CD4-positive, alpha-beta T cell (primary cell): ENCODE data around the gene ABCC3. TPM values are rescaled to one million over a fixed set of nuclear protein-coding genes. Genes with fewer than 3 reads are reported as not detected.

Experiments
- ATAC-seq: fragments of 200-7000 bp; cut with Tn5 transposase; one replicate; pipeline ENCODE4 v1.10.0; 2022; ENCODE audit warnings: mild to moderate bottlenecking; ENCODE audit not compliant: poor library complexity
- CTCF ChIA-PET: fragments of 350-600 bp; sonication (Branson Sonifier 250); formaldehyde crosslinking; loops from one replicate; lab custom pipeline; 2021; ENCODE audit warnings: antibody characterized with exemption, inconsistent platforms; lab: Charles Lee
- POLR2A ChIA-PET: fragments of 350-600 bp; sonication (Branson Sonifier 250); formaldehyde crosslinking; loops from one replicate; lab custom pipeline; 2021; ENCODE audit warnings: antibody characterized with exemption, inconsistent platforms; lab: Charles Lee
- DNase-seq, 14 experiments: peaks; one replicate each; pipeline ENCODE4 v3.0.0-alpha.2; 2013 to 2020; ENCODE audit warnings: mixed read lengths in 2 of 14
- H3K27ac ChIP-seq, 2 donors: one replicate each; pipeline versions ENCODE4 v1.5.1 to v1.7.0; 2013; ENCODE audit warnings: low read length in 2 of 2, low read depth in 1 of 2, mild to moderate bottlenecking in 1 of 2
- H3K27me3 ChIP-seq, 2 experiments: 1 replicate in 1 of 2; 2 replicates in 1 of 2; pipeline versions ENCODE4 v1.6.1 to v1.7.0; 2013; ENCODE audit warnings: low read length in 2 of 2, control low read depth in 1 of 2, mild to moderate bottlenecking in 1 of 2, moderate library complexity in 1 of 2; ENCODE audit not compliant: insufficient read depth in 2 of 2, control insufficient read depth in 1 of 2
- H3K36me3 ChIP-seq: one replicate; pipeline ENCODE4 v1.6.1; 2013; ENCODE audit warnings: low read length, control low read depth; ENCODE audit not compliant: insufficient read depth
- H3K4me1 ChIP-seq: one replicate; pipeline ENCODE4 v1.6.1; 2013; ENCODE audit warnings: low read length, control low read depth; ENCODE audit not compliant: insufficient read depth
- H3K4me3 ChIP-seq: one replicate; pipeline ENCODE4 v1.5.1; 2013; ENCODE audit warnings: mild to moderate bottlenecking, low read length, moderate library complexity
- H3K9me3 ChIP-seq, 2 experiments: 1 replicate in 1 of 2; 2 replicates in 1 of 2; pipeline versions ENCODE4 v1.6.1 to v1.7.0; 2013; ENCODE audit warnings: low read length in 2 of 2, mild to moderate bottlenecking in 2 of 2, control low read depth in 1 of 2, moderate library complexity in 1 of 2; ENCODE audit not compliant: control insufficient read depth in 1 of 2, insufficient read depth in 1 of 2
- H3K27ac Mint-ChIP-seq: one replicate; pipeline ENCODE4 v1.8.0; 2020; ENCODE audit warnings: mixed read lengths
- H3K27me3 Mint-ChIP-seq: one replicate; pipeline ENCODE4 v1.8.0; 2021; ENCODE audit warnings: mixed read lengths
- H3K36me3 Mint-ChIP-seq: one replicate; pipeline ENCODE4 v1.8.0; 2021; ENCODE audit warnings: low read depth, mixed read lengths
- H3K4me1 Mint-ChIP-seq: one replicate; pipeline ENCODE4 v1.8.0; 2021; ENCODE audit warnings: low read depth, mixed read lengths
- H3K4me3 Mint-ChIP-seq: one replicate; pipeline ENCODE4 v1.8.0; 2020; ENCODE audit warnings: mild to moderate bottlenecking, mixed read lengths
- H3K9me3 Mint-ChIP-seq: one replicate; pipeline ENCODE4 v1.8.0; 2020; ENCODE audit warnings: mixed read lengths
- CTCF ChIP-seq: fragments of 200-600 bp; IDR thresholded peaks from one replicate; pipeline ENCODE4 v1.8.0; 2022; ENCODE audit warnings: antibody characterized with exemption, mild to moderate bottlenecking
- intact Hi-C, 2 experiments: fragments of 100-400 bp; cut with DNase I in 1 of 2; cut with micrococcal nuclease in 1 of 2; formaldehyde crosslinking; loops; one replicate each; pipeline versions ENCODE4 v1.15.1 to v1.9.0; 2023 to 2025; cut with DNase I, micrococcal nuclease
- total RNA-seq, 174 experiments: library from RNA in 2 of 174; stranded (reverse) in 2 of 174; gene quantifications; one replicate each; pipeline ENCODE4 v1.2.3 and lab custom pipeline; 2021 to 2026

Gene ABCC3
- total RNA-seq, 2 experiments from 2014 or later = 0.19 TPM; not detected in 1

GRCh38 chr17:50687200-50688066, 52.8 kb downstream of the ABCC3 start:
- Histone ChIP-seq H3K4me1 (no peaks in the 10 kb centered on the region), H3K36me3 (peaks cover 2% of the 10 kb centered on the region), H3K27me3 (no peaks in the 10 kb centered on the region), H3K4me3 (no peak overlapping the region), H3K27ac (no peak overlapping the region), H3K9me3 (no peaks in the 10 kb centered on the region)
- ChIA-PET POLR2A (no interaction called here), CTCF (no interaction called here)
- TF ChIP-seq CTCF = no peak
- DNase-seq (no peak), ATAC-seq (no peak)
- H3K4me1 Mint-ChIP-seq = no peaks in the 10 kb centered on the region
- no peaks in the 10 kb centered on the region for H3K9me3 Mint-ChIP-seq
- intact Hi-C loops = no loop called here
- H3K4me3 Mint-ChIP-seq = no peak overlapping the region
- no peak overlapping the region for H3K27ac Mint-ChIP-seq
- peaks cover 1% of the 10 kb centered on the region for H3K36me3 Mint-ChIP-seq
- peaks cover 3% of the 10 kb centered on the region for H3K27me3 Mint-ChIP-seq

DNA sequence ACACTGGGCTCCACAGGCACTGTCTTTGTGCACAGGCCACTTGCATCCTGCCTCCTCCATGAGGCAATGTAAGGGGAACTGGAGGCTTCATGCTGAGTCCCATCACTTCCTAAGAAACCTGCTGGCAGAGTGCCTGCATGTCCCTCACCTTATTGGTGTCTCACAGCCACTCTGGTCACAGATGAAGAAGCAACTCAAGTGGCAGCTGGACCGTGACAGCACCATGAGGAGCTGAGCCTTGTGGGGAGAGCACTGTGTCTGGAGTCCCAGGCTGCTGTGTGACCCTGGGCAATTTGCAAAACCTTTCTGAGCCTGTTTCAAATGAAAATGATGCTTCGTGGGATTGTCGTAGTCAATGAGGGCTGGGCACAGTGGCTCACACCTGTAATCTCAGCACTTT, 53.6 kb downstream of the ABCC3 start:
- Histone ChIP-seq H3K9me3 (no peaks in the 10 kb centered on the region), H3K4me3 (no peak overlapping the region), H3K36me3 (peaks cover 10% of the 10 kb centered on the region), H3K4me1 (no peaks in the 10 kb centered on the region), H3K27ac (no peak overlapping the region), H3K27me3 (no peaks in the 10 kb centered on the region)
- Mint-ChIP-seq H3K36me3 (peaks cover 8% of the 10 kb centered on the region), H3K9me3 (no peaks in the 10 kb centered on the region), H3K27ac (no peak overlapping the region), H3K4me1 (no peaks in the 10 kb centered on the region), H3K27me3 (no peaks in the 10 kb centered on the region), H3K4me3 (no peak overlapping the region)
- CTCF ChIA-PET = no interaction called here
- no peak for TF ChIP-seq CTCF
- ATAC-seq = no peak
- intact Hi-C loops = no loop called here
- POLR2A ChIA-PET = no interaction called here
- no peak for DNase-seq

- ATAC-seq = no peak
Observed at GRCh38 chr17:50689251-50689650, 54.6 kb downstream of the ABCC3 start.

More at GRCh38 chr17:50689251-50689650, 54.6 kb downstream of the ABCC3 start:
- CTCF ChIA-PET = no interaction called here
- H3K4me1 ChIP-seq = no peaks in the 10 kb centered on the region
- Mint-ChIP-seq H3K36me3 (peaks cover 15% of the 10 kb centered on the region), H3K27me3 (no peaks in the 10 kb centered on the region), H3K9me3 (no peaks in the 10 kb centered on the region), H3K4me1 (no peaks in the 10 kb centered on the region), H3K27ac (no peak overlapping the region), H3K4me3 (no peak overlapping the region)
- H3K9me3 ChIP-seq = no peaks in the 10 kb centered on the region
- H3K27me3 ChIP-seq = no peaks in the 10 kb centered on the region
- H3K36me3 ChIP-seq = peaks cover 17% of the 10 kb centered on the region
- DNase-seq = no peak
- POLR2A ChIA-PET = no interaction called here
- TF ChIP-seq CTCF = no peak
- intact Hi-C loops = no loop called here
- H3K27ac ChIP-seq = no peak overlapping the region
- no peak overlapping the region for H3K4me3 ChIP-seq
